Fibroblast of villous mesenchyme (primary cell): ENCODE data around the gene THAP12. TPM values are rescaled to one million over a fixed set of nuclear protein-coding genes. Genes with fewer than 3 reads are reported as not detected.

Source experiments
- DNase-seq: peaks from one replicate; pipeline ENCODE4 v3.0.0-alpha.2; 2010; ENCODE audit warnings: low read depth
- H3K4me3 ChIP-seq: 2 replicates; pipeline ENCODE4 v1.5.1; 2011; ENCODE audit warnings: low read depth, mild to moderate bottlenecking, low read length
- CTCF ChIP-seq: IDR thresholded peaks from 2 replicates; pipeline ENCODE4 v1.5.1; 2012; ENCODE audit warnings: low read depth, mild to moderate bottlenecking, low read length; ENCODE audit not compliant: insufficient read depth
- total RNA-seq: library from RNA; depleted of rRNA; stranded (reverse); fragments of >200 nt; gene quantifications from 2 replicates; pipeline ENCODE4 v1.2.3, GENCODE V29; 2012

The THAP12 gene
- total RNA-seq, 1 donor = 47.1 TPM

GRCh38 chr11:76339221-76339620 is 41.7 kb downstream of the THAP12 start:
- DNase-seq = peak; percentile 52

GRCh38 chr11:76337923-76338322 is 43.0 kb downstream of the THAP12 start:
- no peak for DNase-seq
- TF ChIP-seq CTCF = no peak

More at GRCh38 chr11:76339221-76339620, 41.7 kb downstream of the THAP12 start:
- no peak for TF ChIP-seq CTCF
- H3K4me3 ChIP-seq = no peak overlapping the region

GRCh38 chr11:76337469-76337868 is 43.5 kb downstream of the THAP12 start:
- TF ChIP-seq CTCF = no peak
- no peak for DNase-seq

More at GRCh38 chr11:76337923-76338322, 43.0 kb downstream of the THAP12 start:
- H3K4me3 ChIP-seq = no peak overlapping the region

GRCh38 chr11:76336597-76336996 is 44.3 kb downstream of the THAP12 start:
- no peak for TF ChIP-seq CTCF
- no peak overlapping the region for H3K4me3 ChIP-seq
- no peak for DNase-seq

More at GRCh38 chr11:76337469-76337868, 43.5 kb downstream of the THAP12 start:
- no peak overlapping the region for H3K4me3 ChIP-seq

GRCh38 chr11:76335842-76336241 is 45.1 kb downstream of the THAP12 start:
- no peak overlapping the region for H3K4me3 ChIP-seq
- TF ChIP-seq CTCF = no peak
- DNase-seq = no peak

GRCh38 chr11:76334826-76335389 is 46.0 kb downstream of the THAP12 start:
- no peak for TF ChIP-seq CTCF
- no peak for DNase-seq
- H3K4me3 ChIP-seq = no peak overlapping the region

- H3K4me3 ChIP-seq = no peak overlapping the region
- no peak for DNase-seq
- TF ChIP-seq CTCF = no peak
These were observed 50.3 kb downstream of the THAP12 start for GRCh38 chr11:76330651-76331050.
